Fibroblast of lung (primary cell): ENCODE measurements around the gene ANAPC1. TPM values are rescaled to one million over a fixed set of nuclear protein-coding genes. Genes with fewer than 3 reads are reported as not detected.
"Not testable (repeated sequence)": the region's sequence is repeated elsewhere in the genome, so short reads cannot be mapped to it uniquely, and the experiment has no call there.

Experiments
- DNase-seq, 2 donors: peaks; one replicate each; pipeline versions ENCODE4 v3.0.0 to v3.0.0-alpha.2; 2010; ENCODE audit warnings: low read depth in 2 of 2
- H2AFZ ChIP-seq: 2 replicates; pipeline ENCODE4 v1.5.1; 2012; ENCODE audit warnings: low read length, control low read depth, inconsistent platforms
- H3K27ac ChIP-seq: 2 replicates; pipeline ENCODE4 v1.5.1; 2011; ENCODE audit warnings: low read length, control low read depth; ENCODE audit not compliant: insufficient read depth
- H3K27me3 ChIP-seq: 2 replicates; pipeline ENCODE4 v1.5.1; 2011; ENCODE audit warnings: mild to moderate bottlenecking, low read length; ENCODE audit not compliant: control insufficient read depth, insufficient read depth
- H3K36me3 ChIP-seq: 2 replicates; pipeline ENCODE4 v1.5.1; 2011; ENCODE audit warnings: low read length; ENCODE audit not compliant: control insufficient read depth, insufficient read depth
- H3K4me1 ChIP-seq: 2 replicates; pipeline ENCODE4 v1.5.1; 2011; ENCODE audit warnings: low read length; ENCODE audit not compliant: control insufficient read depth, insufficient read depth; ENCODE audit errors: extremely low read depth
- H3K4me2 ChIP-seq: 2 replicates; pipeline ENCODE4 v1.5.1; 2011; ENCODE audit warnings: low read length, control low read depth; ENCODE audit not compliant: insufficient read depth; ENCODE audit errors: extremely low read depth
- H3K4me3 ChIP-seq, 4 experiments: fragments of 200-600 bp in 1 of 4; sonication (generic) in 1 of 4; replicated peaks in 1 of 4; 2 replicates each; pipeline ENCODE4 v1.5.1; 2011 to 2016; ENCODE audit warnings: low read length in 4 of 4, low read depth in 3 of 4, mild to moderate bottlenecking in 3 of 4, control low read depth in 2 of 4, inconsistent platforms in 1 of 4, mixed read lengths in 1 of 4; ENCODE audit not compliant: insufficient read depth in 1 of 4; ENCODE audit errors: control extremely low read depth in 1 of 4
- H3K79me2 ChIP-seq: 2 replicates; pipeline ENCODE4 v1.5.1; 2012; ENCODE audit warnings: mild to moderate bottlenecking, low read length, inconsistent platforms; ENCODE audit not compliant: control insufficient read depth, insufficient read depth
- H3K9ac ChIP-seq: 2 replicates; pipeline ENCODE4 v1.5.1; 2011; ENCODE audit warnings: mild to moderate bottlenecking, low read length, control low read depth; ENCODE audit not compliant: insufficient read depth
- H3K9me3 ChIP-seq: 2 replicates; pipeline ENCODE4 v1.5.1; 2012; ENCODE audit warnings: low read depth, low read length; ENCODE audit not compliant: control insufficient read depth, insufficient read depth
- H4K20me1 ChIP-seq: 2 replicates; pipeline ENCODE4 v1.5.1; 2011; ENCODE audit warnings: low read length; ENCODE audit not compliant: control insufficient read depth, insufficient read depth; ENCODE audit errors: extremely low read depth
- polyA plus RNA-seq, 2 donors: library from polyadenylated mRNA; depleted of rRNA in 1 of 2; stranded (reverse) in 1 of 2; unstranded in 1 of 2; fragments of >200 nt; gene quantifications; 2 replicates each; pipeline ENCODE4 v1.2.1, GENCODE V29; 2011 to 2012; ENCODE audit warnings: missing spikeins in 1 of 2
- total RNA-seq: library from RNA; depleted of rRNA; stranded (reverse); fragments of >200 nt; gene quantifications from 2 replicates; pipeline ENCODE4 v1.2.1, GENCODE V29; 2014
- TF ChIP-seq, protein P1 (sequence below), 2 donors: IDR thresholded peaks in 1 of 2; conservative IDR thresholded peaks in 1 of 2; 1 replicate in 1 of 2; 2 replicates in 1 of 2; pipeline ENCODE4 v1.5.1; 2011 to 2012; ENCODE audit warnings: low read length in 2 of 2, control low read depth in 1 of 2, inconsistent platforms in 1 of 2, low read depth in 1 of 2, mild to moderate bottlenecking in 1 of 2

The ANAPC1 gene
- total and polyA plus RNA-seq, 2 donors (not counting 1 experiment from before 2014, with no cell fraction given), result 19.6 to 46.1 TPM

DNA sequence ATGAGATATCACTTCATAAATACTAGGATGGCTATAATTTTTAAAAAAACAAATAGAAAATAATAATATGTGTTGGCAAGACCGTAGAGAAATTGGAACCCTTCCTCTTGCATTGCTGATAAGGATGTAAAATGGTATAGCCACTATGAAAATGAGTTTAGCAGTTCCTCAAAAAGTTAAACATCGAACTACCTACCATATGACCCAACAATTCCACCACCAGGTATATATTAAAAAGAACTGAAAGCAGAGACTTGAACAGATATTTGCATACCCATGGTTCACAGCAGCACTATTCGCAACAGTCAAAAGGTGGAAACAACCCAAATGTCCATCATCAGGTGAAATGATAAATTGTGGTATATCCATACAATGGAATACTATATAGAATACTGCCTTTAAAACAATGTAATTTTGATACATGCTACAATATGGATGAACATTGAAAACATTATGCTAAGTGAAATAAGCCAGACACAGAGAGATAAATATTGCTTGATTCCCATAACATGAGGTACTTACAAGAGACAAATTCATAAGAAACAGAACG, 55.7 kb downstream of the ANAPC1 start:
- not testable (repeated sequence) for H2AFZ ChIP-seq, H3K9me3 ChIP-seq, H3K4me1 ChIP-seq, H3K4me2 ChIP-seq, H3K27me3 ChIP-seq, DNase-seq, H3K4me3 ChIP-seq, H3K79me2 ChIP-seq, H4K20me1 ChIP-seq, H3K36me3 ChIP-seq, H3K9ac ChIP-seq, H3K27ac ChIP-seq

GRCh38 chr2:111812970-111813622, 70.9 kb downstream of the ANAPC1 start:
- not testable (repeated sequence) for H3K4me3 ChIP-seq, H2AFZ ChIP-seq
- TF ChIP-seq, protein P1, sequence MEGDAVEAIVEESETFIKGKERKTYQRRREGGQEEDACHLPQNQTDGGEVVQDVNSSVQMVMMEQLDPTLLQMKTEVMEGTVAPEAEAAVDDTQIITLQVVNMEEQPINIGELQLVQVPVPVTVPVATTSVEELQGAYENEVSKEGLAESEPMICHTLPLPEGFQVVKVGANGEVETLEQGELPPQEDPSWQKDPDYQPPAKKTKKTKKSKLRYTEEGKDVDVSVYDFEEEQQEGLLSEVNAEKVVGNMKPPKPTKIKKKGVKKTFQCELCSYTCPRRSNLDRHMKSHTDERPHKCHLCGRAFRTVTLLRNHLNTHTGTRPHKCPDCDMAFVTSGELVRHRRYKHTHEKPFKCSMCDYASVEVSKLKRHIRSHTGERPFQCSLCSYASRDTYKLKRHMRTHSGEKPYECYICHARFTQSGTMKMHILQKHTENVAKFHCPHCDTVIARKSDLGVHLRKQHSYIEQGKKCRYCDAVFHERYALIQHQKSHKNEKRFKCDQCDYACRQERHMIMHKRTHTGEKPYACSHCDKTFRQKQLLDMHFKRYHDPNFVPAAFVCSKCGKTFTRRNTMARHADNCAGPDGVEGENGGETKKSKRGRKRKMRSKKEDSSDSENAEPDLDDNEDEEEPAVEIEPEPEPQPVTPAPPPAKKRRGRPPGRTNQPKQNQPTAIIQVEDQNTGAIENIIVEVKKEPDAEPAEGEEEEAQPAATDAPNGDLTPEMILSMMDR (conservative IDR thresholded peaks at IDR 0.05 in 1 of 2, IDR thresholded peaks at IDR 0.05 in 1 of 2; ENCODE audit: low read depth in 1 of 2, low read length in 2 of 2), result peak in 1 of 2 donors; percentile 16

DNA sequence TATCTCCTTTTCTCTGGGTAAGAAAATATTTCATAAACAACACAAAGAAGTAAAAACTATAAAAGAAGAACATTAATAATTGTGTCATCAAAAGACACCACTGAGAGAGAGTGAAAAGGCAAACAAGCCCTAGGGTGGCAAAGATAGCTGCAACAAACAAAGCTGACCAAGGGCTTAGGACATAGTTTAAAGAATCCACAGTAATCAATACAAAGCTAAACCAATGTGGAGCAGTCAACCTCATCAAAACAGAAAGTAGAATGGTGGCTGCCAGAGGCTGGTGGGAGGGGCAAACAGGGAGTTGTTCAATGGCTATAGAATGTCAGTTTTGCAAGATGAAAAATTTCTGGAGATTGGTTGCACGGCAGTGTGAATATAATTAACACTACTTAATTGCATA, 93.4 kb downstream of the ANAPC1 start:
- H2AFZ ChIP-seq, H3K27me3 ChIP-seq, H3K9me3 ChIP-seq, DNase-seq, H3K36me3 ChIP-seq, H3K79me2 ChIP-seq, H3K4me3 ChIP-seq, H3K4me1 ChIP-seq, H4K20me1 ChIP-seq, H3K27ac ChIP-seq, H3K9ac ChIP-seq, H3K4me2 ChIP-seq: not testable (repeated sequence)

More at GRCh38 chr2:111812970-111813622, 70.9 kb downstream of the ANAPC1 start:
- H3K79me2 ChIP-seq, H3K4me1 ChIP-seq, H3K36me3 ChIP-seq, H3K27ac ChIP-seq, H3K4me2 ChIP-seq, H3K27me3 ChIP-seq, H4K20me1 ChIP-seq, H3K9ac ChIP-seq, H3K9me3 ChIP-seq, DNase-seq: not testable (repeated sequence)

DNA sequence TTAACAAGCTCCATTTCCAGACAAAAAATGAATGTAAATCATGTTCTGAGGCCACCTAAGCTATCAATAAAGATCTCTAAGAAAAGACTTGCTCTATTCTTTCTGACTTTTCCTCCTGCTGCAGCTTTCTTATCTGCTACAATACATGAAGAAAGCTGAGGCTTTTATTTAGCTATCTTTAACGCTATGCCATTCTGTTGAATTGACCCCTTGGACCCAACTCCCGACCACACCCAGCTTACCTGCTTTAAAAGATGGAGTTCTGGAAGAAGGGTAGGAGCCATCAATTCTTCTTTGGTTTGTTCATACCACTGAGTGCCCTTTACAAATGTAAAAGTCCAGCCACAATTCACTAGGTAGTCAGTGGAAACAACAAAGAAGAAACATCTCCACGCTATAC, 99.9 kb downstream of the ANAPC1 start:
- not testable (repeated sequence) for H3K36me3 ChIP-seq, H3K4me1 ChIP-seq, H3K4me3 ChIP-seq, H3K27ac ChIP-seq, DNase-seq, H3K27me3 ChIP-seq, H3K9ac ChIP-seq, H3K9me3 ChIP-seq, H2AFZ ChIP-seq, H3K79me2 ChIP-seq, H4K20me1 ChIP-seq, H3K4me2 ChIP-seq

- not testable (repeated sequence) for H3K27me3 ChIP-seq, DNase-seq, H3K27ac ChIP-seq, H3K79me2 ChIP-seq, H3K4me1 ChIP-seq, H3K36me3 ChIP-seq, H3K4me2 ChIP-seq, H3K9ac ChIP-seq, H2AFZ ChIP-seq, H3K4me3 ChIP-seq, H3K9me3 ChIP-seq, H4K20me1 ChIP-seq
Observed at GRCh38 chr2:111782195-111782594, 101.8 kb downstream of the ANAPC1 start.

GRCh38 chr2:111781443-111782094, 102.4 kb downstream of the ANAPC1 start:
- not testable (repeated sequence) for H3K4me3 ChIP-seq, H3K79me2 ChIP-seq, H3K9ac ChIP-seq, H3K36me3 ChIP-seq, H3K4me1 ChIP-seq, H2AFZ ChIP-seq, H3K27me3 ChIP-seq, H3K4me2 ChIP-seq, H3K27ac ChIP-seq, DNase-seq, H4K20me1 ChIP-seq, H3K9me3 ChIP-seq
